CD4-positive, alpha-beta T cell (primary cell): ENCODE results near the gene WSB2. TPM values are rescaled to one million over a fixed set of nuclear protein-coding genes. Genes with fewer than 3 reads are reported as not detected.
A peak's percentile ranks its signal among the peaks of the same experiment; 100 is the strongest.

ENCODE experiments used
- ATAC-seq: fragments of 200-7000 bp; cut with Tn5 transposase; one replicate; pipeline ENCODE4 v1.10.0; 2022; ENCODE audit warnings: mild to moderate bottlenecking; ENCODE audit not compliant: poor library complexity
- CTCF ChIA-PET: fragments of 350-600 bp; sonication (Branson Sonifier 250); formaldehyde crosslinking; loops from one replicate; lab custom pipeline; 2021; ENCODE audit warnings: antibody characterized with exemption, inconsistent platforms; lab: Charles Lee
- POLR2A ChIA-PET: fragments of 350-600 bp; sonication (Branson Sonifier 250); formaldehyde crosslinking; loops from one replicate; lab custom pipeline; 2021; ENCODE audit warnings: antibody characterized with exemption, inconsistent platforms; lab: Charles Lee
- DNase-seq, 14 experiments: peaks; one replicate each; pipeline ENCODE4 v3.0.0-alpha.2; 2013 to 2020; ENCODE audit warnings: mixed read lengths in 2 of 14
- H3K27ac ChIP-seq, 2 donors: one replicate each; pipeline versions ENCODE4 v1.5.1 to v1.7.0; 2013; ENCODE audit warnings: low read length in 2 of 2, low read depth in 1 of 2, mild to moderate bottlenecking in 1 of 2
- H3K27me3 ChIP-seq, 2 experiments: 1 replicate in 1 of 2; 2 replicates in 1 of 2; pipeline versions ENCODE4 v1.6.1 to v1.7.0; 2013; ENCODE audit warnings: low read length in 2 of 2, control low read depth in 1 of 2, mild to moderate bottlenecking in 1 of 2, moderate library complexity in 1 of 2; ENCODE audit not compliant: insufficient read depth in 2 of 2, control insufficient read depth in 1 of 2
- H3K36me3 ChIP-seq: one replicate; pipeline ENCODE4 v1.6.1; 2013; ENCODE audit warnings: low read length, control low read depth; ENCODE audit not compliant: insufficient read depth
- H3K4me1 ChIP-seq: one replicate; pipeline ENCODE4 v1.6.1; 2013; ENCODE audit warnings: low read length, control low read depth; ENCODE audit not compliant: insufficient read depth
- H3K4me3 ChIP-seq: one replicate; pipeline ENCODE4 v1.5.1; 2013; ENCODE audit warnings: mild to moderate bottlenecking, low read length, moderate library complexity
- H3K9me3 ChIP-seq, 2 experiments: 1 replicate in 1 of 2; 2 replicates in 1 of 2; pipeline versions ENCODE4 v1.6.1 to v1.7.0; 2013; ENCODE audit warnings: low read length in 2 of 2, mild to moderate bottlenecking in 2 of 2, control low read depth in 1 of 2, moderate library complexity in 1 of 2; ENCODE audit not compliant: control insufficient read depth in 1 of 2, insufficient read depth in 1 of 2
- H3K27ac Mint-ChIP-seq: one replicate; pipeline ENCODE4 v1.8.0; 2020; ENCODE audit warnings: mixed read lengths
- H3K27me3 Mint-ChIP-seq: one replicate; pipeline ENCODE4 v1.8.0; 2021; ENCODE audit warnings: mixed read lengths
- H3K36me3 Mint-ChIP-seq: one replicate; pipeline ENCODE4 v1.8.0; 2021; ENCODE audit warnings: low read depth, mixed read lengths
- H3K4me1 Mint-ChIP-seq: one replicate; pipeline ENCODE4 v1.8.0; 2021; ENCODE audit warnings: low read depth, mixed read lengths
- H3K4me3 Mint-ChIP-seq: one replicate; pipeline ENCODE4 v1.8.0; 2020; ENCODE audit warnings: mild to moderate bottlenecking, mixed read lengths
- H3K9me3 Mint-ChIP-seq: one replicate; pipeline ENCODE4 v1.8.0; 2020; ENCODE audit warnings: mixed read lengths
- CTCF ChIP-seq: fragments of 200-600 bp; IDR thresholded peaks from one replicate; pipeline ENCODE4 v1.8.0; 2022; ENCODE audit warnings: antibody characterized with exemption, mild to moderate bottlenecking
- intact Hi-C, 2 experiments: fragments of 100-400 bp; cut with DNase I in 1 of 2; cut with micrococcal nuclease in 1 of 2; formaldehyde crosslinking; loops; one replicate each; pipeline versions ENCODE4 v1.15.1 to v1.9.0; 2023 to 2025; cut with DNase I, micrococcal nuclease
- polyA plus RNA-seq, 2 donors: library from polyadenylated mRNA; unstranded; fragments of 120-200 nt; gene quantifications; one replicate each; pipeline ENCODE4 v1.2.1, GENCODE V29; 2013
- total RNA-seq, 174 experiments: library from RNA in 2 of 174; stranded (reverse) in 2 of 174; gene quantifications; one replicate each; pipeline ENCODE4 v1.2.3 and lab custom pipeline; 2021 to 2026

WSB2 gene
- 10 to 100 TPM; 12.0 to 13.4 TPM for total RNA-seq
- 26.5 TPM for polyA plus RNA-seq (2013, experiment 1 of 2)
- 29.2 TPM for polyA plus RNA-seq (2013, experiment 2 of 2)
- 17.9 to 197 (median 46.0) reads per million in 172 experiments for total RNA-seq (lab: John Stamatoyannopoulos, UW)

- peak; percentile 16 to 70 (median 42) for DNase-seq
- Histone ChIP-seq H3K4me1 (peaks cover 30% of the 10 kb centered on the region), H3K27ac (peak within 1 kb of the TSS; percentile 61 to 85), H3K27me3 (no peaks in the 10 kb centered on the region), H3K4me3 (peak within 1 kb of the TSS; percentile 84), H3K36me3 (no peaks in the 10 kb centered on the region), H3K9me3 (no peaks in the 10 kb centered on the region)
- peak; percentile 41 for ATAC-seq
- Mint-ChIP-seq H3K4me3 (peak within 1 kb of the TSS; percentile 99), H3K27me3 (peaks cover 4% of the 10 kb centered on the region), H3K27ac (peak within 1 kb of the TSS; percentile 90), H3K9me3 (no peaks in the 10 kb centered on the region), H3K4me1 (peaks cover 51% of the 10 kb centered on the region), H3K36me3 (peaks cover 24% of the 10 kb centered on the region)
- POLR2A ChIA-PET = interaction anchor here (0.9 to 2.6 kb wide), 6 partner anchors 13 to 312 kb away, joined by 3 to 28 read pairs (median 4); partner anchors contain the start of genes PEBP1, RFC5 and TAOK3
- intact Hi-C loops = loop anchor here in 1 of 2 experiments (5.0 kb wide), 2 partner anchors 76 to 316 kb away; partner anchors contain the start of genes PEBP1 and SUDS3
- CTCF ChIA-PET = interaction anchor here (0.7 to 1.7 kb wide), 2 partner anchors 96 to 315 kb away, joined by 3 to 7 read pairs; partner anchors contain the start of gene SUDS3
- no peak for TF ChIP-seq CTCF
These were observed at the start of gene WSB2 for GRCh38 chr12:118061011-118061872. WSB2 (minus strand) TSS chr12:118061179; CDS start chr12:118061048, 131 bp downstream.

- intact Hi-C loops = no loop called here
- H3K9me3 Mint-ChIP-seq = no peaks in the 10 kb centered on the region
- H3K36me3 Mint-ChIP-seq = no peaks in the 10 kb centered on the region
- no peak for DNase-seq
- H3K9me3 ChIP-seq = peaks cover 0 to 2% of the 10 kb centered on the region in 2 experiments
- no peak for TF ChIP-seq CTCF
- ATAC-seq = no peak
- no peak overlapping the region for H3K4me3 Mint-ChIP-seq
- ChIA-PET POLR2A (no interaction called here), CTCF (no interaction called here)
- H3K4me3 ChIP-seq = no peak overlapping the region
- no peaks in the 10 kb centered on the region for H3K36me3 ChIP-seq
- H3K27me3 Mint-ChIP-seq = peaks cover 17% of the 10 kb centered on the region
- no peak overlapping the region for H3K27ac Mint-ChIP-seq
- peaks cover 5% of the 10 kb centered on the region for H3K4me1 ChIP-seq
- H3K27ac ChIP-seq = no peak overlapping the region
- H3K27me3 ChIP-seq = peaks cover 6 to 8% of the 10 kb centered on the region in 2 experiments
- H3K4me1 Mint-ChIP-seq = peaks cover 5% of the 10 kb centered on the region
These were observed 48.1 kb upstream of the WSB2 start for GRCh38 chr12:118109088-118109487.

GRCh38 chr12:118107694-118108093 is 46.7 kb upstream of the WSB2 start:
- no peak overlapping the region for H3K4me3 ChIP-seq
- DNase-seq (no peak), ATAC-seq (no peak)
- H3K27ac ChIP-seq = no peak overlapping the region
- H3K27me3 Mint-ChIP-seq = peaks cover 22% of the 10 kb centered on the region
- H3K9me3 ChIP-seq = peaks cover 0 to 8% of the 10 kb centered on the region in 2 experiments
- ChIA-PET CTCF (no interaction called here), POLR2A (no interaction called here)
- no peak for TF ChIP-seq CTCF
- intact Hi-C loops = no loop called here
- H3K4me1 Mint-ChIP-seq = peaks cover 10% of the 10 kb centered on the region
- peaks cover 15% of the 10 kb centered on the region for H3K4me1 ChIP-seq
- no peaks in the 10 kb centered on the region for H3K36me3 Mint-ChIP-seq
- H3K27ac Mint-ChIP-seq = no peak overlapping the region
- H3K9me3 Mint-ChIP-seq = no peaks in the 10 kb centered on the region
- peaks cover 8 to 14% of the 10 kb centered on the region in 2 experiments for H3K27me3 ChIP-seq
- no peak overlapping the region for H3K4me3 Mint-ChIP-seq
- no peaks in the 10 kb centered on the region for H3K36me3 ChIP-seq
